K562 (cell line): ENCODE measurements around the gene CTTNBP2NL.

Source experiments
- POLR2A ChIP-seq: fragments of 450-650 bp; conservative IDR thresholded peaks from 2 replicates; pipeline ENCODE4 v1.6.1; 2016
- SIX5 ChIP-seq, 2 experiments: IDR thresholded peaks; 2 replicates each; pipeline ENCODE4 v1.6.1; 2011; ENCODE audit warnings: low read length in 2 of 2, borderline replicate concordance in 1 of 2, low read depth in 1 of 2, mild to moderate bottlenecking in 1 of 2, moderate library complexity in 1 of 2; ENCODE audit not compliant: insufficient read depth in 1 of 2
- ZBTB8A ChIP-seq: fragments of 450-650 bp; IDR thresholded peaks from 2 replicates; pipeline ENCODE4 v1.6.1; 2018; ENCODE audit warnings: mild to moderate bottlenecking, moderate library complexity; ENCODE audit not compliant: partially characterized antibody
- ZNF121 ChIP-seq: sonication (generic); formaldehyde crosslinking; conservative IDR thresholded peaks from 2 replicates; pipeline ENCODE4 v1.8.0; 2022; ENCODE audit warnings: missing genetic modification reagents
- ZNF274 ChIP-seq: IDR thresholded peaks from 2 replicates; pipeline ENCODE4 v1.6.1; 2011; ENCODE audit warnings: low read depth, mild to moderate bottlenecking, low read length, moderate library complexity, borderline replicate concordance
- ZNF408 ChIP-seq: fragments of 250-450 bp; sonication (Bioruptor Pico); IDR thresholded peaks from 2 replicates; pipeline ENCODE4 v1.4.0; 2020; ENCODE audit warnings: low read depth, mild to moderate bottlenecking, moderate library complexity
- TF ChIP-seq, protein P1 (sequence below), 2 experiments: fragments of 450-650 bp in 1 of 2; sonication (generic) in 1 of 2; formaldehyde crosslinking in 1 of 2; IDR thresholded peaks; 2 replicates each; pipeline versions ENCODE4 v1.7.1 to v1.9.0; 2016 to 2022; ENCODE audit warnings: inconsistent platforms in 1 of 2, mild to moderate bottlenecking in 1 of 2, missing genetic modification reagents in 1 of 2
- TF ChIP-seq, protein P2 (sequence below), 2 experiments: IDR thresholded peaks; 2 replicates each; pipeline ENCODE4 v1.6.1; 2012; ENCODE audit warnings: improper control_type of control experiment in 2 of 2, low read depth in 2 of 2, low read length in 2 of 2, borderline replicate concordance in 1 of 2

DNA sequence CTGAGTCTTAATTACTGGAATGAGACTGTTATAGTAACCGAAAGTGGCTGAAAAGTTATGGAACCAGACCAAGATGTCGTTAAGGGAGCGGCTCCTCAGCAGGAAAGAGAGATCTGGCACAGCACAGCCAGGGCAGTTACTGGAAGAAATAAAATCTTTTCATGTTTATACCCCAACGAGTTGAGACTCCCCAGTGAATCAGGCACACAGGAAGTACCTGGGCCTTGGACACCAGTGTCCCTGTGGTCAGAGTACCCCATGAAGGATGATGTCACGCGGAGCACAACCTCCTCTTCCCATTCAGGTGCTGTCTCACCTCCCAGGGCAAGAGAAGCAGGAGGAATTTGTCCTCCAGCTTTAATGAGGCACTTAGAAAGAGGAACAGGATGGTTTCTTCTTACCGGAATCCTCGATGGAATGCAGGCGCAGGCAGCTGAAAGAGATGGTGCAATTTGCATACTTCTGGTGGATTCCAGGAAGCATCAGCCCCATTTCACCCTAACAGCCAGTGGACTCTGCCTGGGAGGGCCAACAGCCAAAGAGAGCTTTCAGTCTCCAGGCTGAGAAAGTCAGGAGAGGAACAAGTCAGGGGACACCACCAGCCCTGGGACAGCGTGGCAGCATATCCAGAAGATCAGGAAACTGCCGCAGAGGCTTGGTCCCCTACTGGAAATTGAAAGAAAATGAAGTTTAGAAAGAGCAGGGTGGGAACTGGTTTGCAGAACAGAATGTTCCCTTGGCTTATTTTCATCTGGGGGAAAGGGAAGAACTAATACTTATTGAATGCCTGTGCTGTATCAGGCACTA, 35.9 kb upstream of the CTTNBP2NL start:
- TF ChIP-seq ZBTB8A (no peak), ZNF408 (CRISPR knock-in tag) (no peak), SIX5 (IDR thresholded peaks at IDR 0.05; ENCODE audit: borderline replicate concordance in 1 of 2, insufficient read depth in 1 of 2, low read depth in 1 of 2, low read length in 2 of 2) (no peak), ZNF274 (no peak), POLR2A (no peak), ZNF121 (CRISPR knock-in tag) (no peak)
- TF ChIP-seq, protein P1, sequence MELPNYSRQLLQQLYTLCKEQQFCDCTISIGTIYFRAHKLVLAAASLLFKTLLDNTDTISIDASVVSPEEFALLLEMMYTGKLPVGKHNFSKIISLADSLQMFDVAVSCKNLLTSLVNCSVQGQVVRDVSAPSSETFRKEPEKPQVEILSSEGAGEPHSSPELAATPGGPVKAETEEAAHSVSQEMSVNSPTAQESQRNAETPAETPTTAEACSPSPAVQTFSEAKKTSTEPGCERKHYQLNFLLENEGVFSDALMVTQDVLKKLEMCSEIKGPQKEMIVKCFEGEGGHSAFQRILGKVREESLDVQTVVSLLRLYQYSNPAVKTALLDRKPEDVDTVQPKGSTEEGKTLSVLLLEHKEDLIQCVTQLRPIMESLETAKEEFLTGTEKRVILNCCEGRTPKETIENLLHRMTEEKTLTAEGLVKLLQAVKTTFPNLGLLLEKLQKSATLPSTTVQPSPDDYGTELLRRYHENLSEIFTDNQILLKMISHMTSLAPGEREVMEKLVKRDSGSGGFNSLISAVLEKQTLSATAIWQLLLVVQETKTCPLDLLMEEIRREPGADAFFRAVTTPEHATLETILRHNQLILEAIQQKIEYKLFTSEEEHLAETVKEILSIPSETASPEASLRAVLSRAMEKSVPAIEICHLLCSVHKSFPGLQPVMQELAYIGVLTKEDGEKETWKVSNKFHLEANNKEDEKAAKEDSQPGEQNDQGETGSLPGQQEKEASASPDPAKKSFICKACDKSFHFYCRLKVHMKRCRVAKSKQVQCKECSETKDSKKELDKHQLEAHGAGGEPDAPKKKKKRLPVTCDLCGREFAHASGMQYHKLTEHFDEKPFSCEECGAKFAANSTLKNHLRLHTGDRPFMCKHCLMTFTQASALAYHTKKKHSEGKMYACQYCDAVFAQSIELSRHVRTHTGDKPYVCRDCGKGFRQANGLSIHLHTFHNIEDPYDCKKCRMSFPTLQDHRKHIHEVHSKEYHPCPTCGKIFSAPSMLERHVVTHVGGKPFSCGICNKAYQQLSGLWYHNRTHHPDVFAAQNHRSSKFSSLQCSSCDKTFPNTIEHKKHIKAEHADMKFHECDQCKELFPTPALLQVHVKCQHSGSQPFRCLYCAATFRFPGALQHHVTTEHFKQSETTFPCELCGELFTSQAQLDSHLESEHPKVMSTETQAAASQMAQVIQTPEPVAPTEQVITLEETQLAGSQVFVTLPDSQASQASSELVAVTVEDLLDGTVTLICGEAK (IDR thresholded peaks at IDR 0.05), result no peak
- TF ChIP-seq, protein P1 (CRISPR knock-in tag; IDR thresholded peaks at IDR 0.05), result no peak
- TF ChIP-seq, protein P2, sequence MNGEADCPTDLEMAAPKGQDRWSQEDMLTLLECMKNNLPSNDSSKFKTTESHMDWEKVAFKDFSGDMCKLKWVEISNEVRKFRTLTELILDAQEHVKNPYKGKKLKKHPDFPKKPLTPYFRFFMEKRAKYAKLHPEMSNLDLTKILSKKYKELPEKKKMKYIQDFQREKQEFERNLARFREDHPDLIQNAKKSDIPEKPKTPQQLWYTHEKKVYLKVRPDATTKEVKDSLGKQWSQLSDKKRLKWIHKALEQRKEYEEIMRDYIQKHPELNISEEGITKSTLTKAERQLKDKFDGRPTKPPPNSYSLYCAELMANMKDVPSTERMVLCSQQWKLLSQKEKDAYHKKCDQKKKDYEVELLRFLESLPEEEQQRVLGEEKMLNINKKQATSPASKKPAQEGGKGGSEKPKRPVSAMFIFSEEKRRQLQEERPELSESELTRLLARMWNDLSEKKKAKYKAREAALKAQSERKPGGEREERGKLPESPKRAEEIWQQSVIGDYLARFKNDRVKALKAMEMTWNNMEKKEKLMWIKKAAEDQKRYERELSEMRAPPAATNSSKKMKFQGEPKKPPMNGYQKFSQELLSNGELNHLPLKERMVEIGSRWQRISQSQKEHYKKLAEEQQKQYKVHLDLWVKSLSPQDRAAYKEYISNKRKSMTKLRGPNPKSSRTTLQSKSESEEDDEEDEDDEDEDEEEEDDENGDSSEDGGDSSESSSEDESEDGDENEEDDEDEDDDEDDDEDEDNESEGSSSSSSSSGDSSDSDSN (IDR thresholded peaks at IDR 0.05; ENCODE audit: borderline replicate concordance in 1 of 2, low read depth in 2 of 2, low read length in 2 of 2), result no peak
